H1 (cell line): Measurements from ENCODE around the gene FAM24A. TPM values are rescaled to one million over a fixed set of nuclear protein-coding genes. Genes with fewer than 3 reads are reported as not detected.

Experiments used
- CTCF ChIA-PET: fragments of 300-600 bp; sonication (Branson Sonifier 250); formaldehyde crosslinking; loops from one replicate; lab custom pipeline; 2021; ENCODE audit not compliant: partially characterized antibody; lab: Charles Lee
- POLR2A ChIA-PET: fragments of 300-600 bp; sonication (Branson Sonifier 250); formaldehyde crosslinking; loops from one replicate; lab custom pipeline; 2021; ENCODE audit warnings: inconsistent platforms; ENCODE audit not compliant: partially characterized antibody; lab: Charles Lee
- DNase-seq, 2 experiments: peaks; one replicate each; pipeline versions ENCODE4 v3.0.0 to v3.0.0-alpha.2; 2010 to 2022; ENCODE audit warnings: low spot score in 2 of 2, low read depth in 1 of 2, mixed read lengths in 1 of 2
- FAIRE-seq: peaks from 2 replicates; lab custom pipeline; 2011; peaks lifted over from hg19 to GRCh38; lab: Jason Lieb, UNC
- H2AFZ ChIP-seq: 2 replicates; pipeline ENCODE4 v1.8.1; 2012; ENCODE audit warnings: low read length, inconsistent platforms
- H2AK5ac ChIP-seq: 2 replicates; pipeline ENCODE4 v1.6.1; 2013; ENCODE audit warnings: low read depth, low read length
- H2BK120ac ChIP-seq: replicated peaks from 2 replicates; pipeline ENCODE3; 2013; ENCODE audit warnings: low read depth, low read length, inconsistent platforms
- H2BK12ac ChIP-seq: 2 replicates; pipeline ENCODE4 v1.6.1; 2013; ENCODE audit warnings: low read depth, low read length
- H2BK15ac ChIP-seq: 2 replicates; pipeline ENCODE4 v1.6.1; 2013; ENCODE audit warnings: low read length
- H2BK20ac ChIP-seq: 2 replicates; pipeline ENCODE4 v1.6.1; 2013; ENCODE audit warnings: low read length
- H2BK5ac ChIP-seq: 2 replicates; pipeline ENCODE4 v1.6.1; 2013; ENCODE audit warnings: low read depth, low read length
- H3K14ac ChIP-seq: 2 replicates; pipeline ENCODE4 v1.6.1; 2013; ENCODE audit warnings: inconsistent platforms; ENCODE audit not compliant: insufficient read length
- H3K18ac ChIP-seq: 2 replicates; pipeline ENCODE4 v1.6.1; 2013; ENCODE audit warnings: low read length; ENCODE audit errors: extremely low read depth
- H3K23ac ChIP-seq: 2 replicates; pipeline ENCODE4 v1.6.1; 2013; ENCODE audit warnings: inconsistent platforms; ENCODE audit not compliant: insufficient read length
- H3K23me2 ChIP-seq: 2 replicates; pipeline ENCODE4 v1.6.1; 2013; ENCODE audit warnings: low read depth, low read length
- H3K27ac ChIP-seq: 2 replicates; pipeline ENCODE4 v1.6.1; 2011; ENCODE audit warnings: low read depth, low read length, inconsistent platforms
- H3K27me3 ChIP-seq, 4 experiments: replicated peaks in 1 of 4; 1 replicate in 1 of 4; 2 replicates in 3 of 4; pipeline versions ENCODE4 v1.6.1 to v1.8.1; 2011 to 2013; ENCODE audit warnings: low read length in 3 of 4, mild to moderate bottlenecking in 3 of 4, inconsistent platforms in 2 of 4, mixed read lengths in 2 of 4, moderate library complexity in 1 of 4; ENCODE audit not compliant: control insufficient read depth in 3 of 4, insufficient read depth in 3 of 4; ENCODE audit errors: extremely low read depth in 1 of 4
- H3K36me3 ChIP-seq, 4 experiments: 2 replicates each; pipeline versions ENCODE4 v1.6.1 to v1.8.1; 2011 to 2013; ENCODE audit warnings: mild to moderate bottlenecking in 4 of 4, low read length in 3 of 4, moderate library complexity in 2 of 4, control low read depth in 1 of 4, inconsistent platforms in 1 of 4; ENCODE audit not compliant: insufficient read depth in 4 of 4, control insufficient read depth in 2 of 4
- H3K4ac ChIP-seq: replicated peaks from 2 replicates; pipeline ENCODE3; 2013; ENCODE audit warnings: low read length, low read depth, mixed read lengths, inconsistent platforms; ENCODE audit not compliant: insufficient read length
- H3K4me1 ChIP-seq, 4 experiments: replicated peaks in 1 of 4; 1 replicate in 1 of 4; 2 replicates in 3 of 4; pipeline versions ENCODE4 v1.6.1 to v1.8.1; 2011 to 2013; ENCODE audit warnings: low read length in 3 of 4, inconsistent platforms in 2 of 4, mixed read lengths in 1 of 4; ENCODE audit not compliant: insufficient read depth in 4 of 4, control insufficient read depth in 3 of 4
- H3K4me2 ChIP-seq, 2 experiments: 2 replicates each; pipeline versions ENCODE4 v1.6.1 to v1.8.1; 2011 to 2013; ENCODE audit warnings: low read depth in 2 of 2, low read length in 2 of 2, control low read depth in 1 of 2, inconsistent platforms in 1 of 2, mild to moderate bottlenecking in 1 of 2; ENCODE audit not compliant: insufficient read depth in 1 of 2
- H3K4me3 ChIP-seq, 4 experiments: fragments of 200-600, 300-600 bp in 1 of 4; sonication (generic), shearing (Covaris generic), sonication (Bioruptor Twin) in 1 of 4; 2 replicates each; pipeline versions ENCODE4 v1.5.1 to v1.8.1; 2011 to 2016; ENCODE audit warnings: low read length in 4 of 4, low read depth in 3 of 4, control low read depth in 2 of 4, inconsistent platforms in 2 of 4, mild to moderate bottlenecking in 2 of 4, mixed read lengths in 1 of 4, moderate library complexity in 1 of 4; ENCODE audit not compliant: insufficient read depth in 2 of 4; ENCODE audit errors: extremely low read depth in 1 of 4
- H3K56ac ChIP-seq: replicated peaks from 2 replicates; pipeline ENCODE3; 2013; ENCODE audit warnings: low read depth, mild to moderate bottlenecking, mixed read lengths, low read length, inconsistent platforms; ENCODE audit not compliant: insufficient read length
- H3K79me1 ChIP-seq: 2 replicates; pipeline ENCODE4 v1.6.1; 2013; ENCODE audit warnings: low read depth, low read length, control low read depth
- H3K79me2 ChIP-seq, 2 experiments: 2 replicates each; pipeline versions ENCODE4 v1.6.1 to v1.8.1; 2012 to 2013; ENCODE audit warnings: low read length in 2 of 2, mild to moderate bottlenecking in 2 of 2, inconsistent platforms in 1 of 2; ENCODE audit not compliant: insufficient read depth in 2 of 2, control insufficient read depth in 1 of 2
- H3K9ac ChIP-seq, 4 experiments: replicated peaks in 1 of 4; 1 replicate in 1 of 4; 2 replicates in 3 of 4; pipeline versions ENCODE4 v1.6.1 to v1.8.1; 2011 to 2013; ENCODE audit warnings: low read depth in 3 of 4, low read length in 3 of 4, control low read depth in 2 of 4, mild to moderate bottlenecking in 2 of 4, moderate library complexity in 2 of 4, inconsistent platforms in 1 of 4; ENCODE audit errors: extremely low read depth in 1 of 4
- H3K9me3 ChIP-seq, 2 experiments: 2 replicates each; pipeline versions ENCODE4 v1.6.1 to v1.8.1; 2012 to 2013; ENCODE audit warnings: mild to moderate bottlenecking in 2 of 2, moderate library complexity in 2 of 2, control low read depth in 1 of 2, inconsistent platforms in 1 of 2, low read depth in 1 of 2, low read length in 1 of 2, mixed read lengths in 1 of 2; ENCODE audit not compliant: insufficient read depth in 2 of 2
- H4K20me1 ChIP-seq, 2 experiments: replicated peaks in 1 of 2; 2 replicates each; pipeline versions ENCODE3 to v1.8.1; 2011 to 2013; ENCODE audit warnings: inconsistent platforms in 2 of 2, low read length in 2 of 2, mild to moderate bottlenecking in 1 of 2; ENCODE audit not compliant: insufficient read depth in 2 of 2, control insufficient read depth in 1 of 2
- H4K5ac ChIP-seq: 2 replicates; pipeline ENCODE4 v1.6.1; 2013; ENCODE audit warnings: low read length, low read depth, mixed read lengths, inconsistent platforms; ENCODE audit not compliant: insufficient read length
- H4K8ac ChIP-seq: 2 replicates; pipeline ENCODE4 v1.8.0; 2013; ENCODE audit warnings: mild to moderate bottlenecking, moderate library complexity, low read length, inconsistent platforms; ENCODE audit not compliant: insufficient read depth; ENCODE audit errors: extremely low read depth
- H4K91ac ChIP-seq: replicated peaks from 2 replicates; pipeline ENCODE3; 2013; ENCODE audit warnings: low read length, mixed read lengths, inconsistent platforms; ENCODE audit not compliant: insufficient read length
- KDM1A ChIP-seq: fragments of 200-600, 300-600 bp; sonication (generic); IDR thresholded peaks from 2 replicates; pipeline ENCODE4 v1.7.1; 2016; ENCODE audit warnings: mild to moderate bottlenecking, low read length, borderline replicate concordance
- RNF2 ChIP-seq: fragments of 200-900, 300-1000 bp; sonication (generic); IDR thresholded peaks from 2 replicates; pipeline ENCODE4 v1.7.1; 2016; ENCODE audit warnings: borderline replicate concordance, low read depth, mild to moderate bottlenecking, antibody characterized with exemption, low read length; ENCODE audit not compliant: poor library complexity, severe bottlenecking; ENCODE audit errors: missing control alignments
- SP2 ChIP-seq: IDR thresholded peaks from 2 replicates; pipeline ENCODE4 v1.6.1; 2012; ENCODE audit warnings: mild to moderate bottlenecking, low read length, inconsistent platforms
- WGBS, 2 experiments: shearing (Covaris generic) in 1 of 2; methylation state at CpG; one replicate each; pipeline versions ENCODE4 v1.1.6 to v1.1.7; 2013 to 2015; ENCODE audit warnings: low lambda C conversion rate in 2 of 2, mixed read lengths in 2 of 2, inconsistent platforms in 1 of 2, low coverage in 1 of 2, missing lambda C conversion rate in 1 of 2; ENCODE audit not compliant: insufficient replicate concordance in 2 of 2, insufficient coverage in 1 of 2, insufficient read length in 1 of 2; ENCODE audit errors: extremely low coverage in 1 of 2, missing lambda C conversion rate in 1 of 2; 5-methylcytosine and 5-hydroxymethylcytosine counted together
- polyA plus RNA-seq, 7 experiments: library from polyadenylated mRNA; depleted of rRNA in 3 of 7; stranded (reverse) in 5 of 7; unstranded in 2 of 7; fragments of >200 nt in 5 of 7; fragments of 200-250 nt in 2 of 7; gene quantifications; 1 replicate in 5 of 7; 2 replicates in 1 of 7; 4 replicates in 1 of 7; pipeline versions ENCODE4 v1.2.1 to v1.2.3, GENCODE V29; 2011 to 2013; ENCODE audit warnings: missing spikeins in 2 of 7, mixed read lengths in 2 of 7
- total RNA-seq: library from RNA; stranded (reverse); fragmentation: NEBNext Ultra II Directional; extraction: Animal tissue kit (Norgen Biotek cat#: 25700); gene quantifications from 2 replicates; pipeline ENCODE4 v1.2.1, GENCODE V29; 2021
- TF ChIP-seq, protein P1 (sequence below): IDR thresholded peaks from 2 replicates; pipeline ENCODE4 v1.6.1; 2012; ENCODE audit warnings: low read length, inconsistent platforms

Gene FAM24A
- total and polyA plus RNA-seq, 2 of the 8 experiments (the other 6 are each of a cell fraction or from before 2014, with no cell fraction given): not detected

DNA sequence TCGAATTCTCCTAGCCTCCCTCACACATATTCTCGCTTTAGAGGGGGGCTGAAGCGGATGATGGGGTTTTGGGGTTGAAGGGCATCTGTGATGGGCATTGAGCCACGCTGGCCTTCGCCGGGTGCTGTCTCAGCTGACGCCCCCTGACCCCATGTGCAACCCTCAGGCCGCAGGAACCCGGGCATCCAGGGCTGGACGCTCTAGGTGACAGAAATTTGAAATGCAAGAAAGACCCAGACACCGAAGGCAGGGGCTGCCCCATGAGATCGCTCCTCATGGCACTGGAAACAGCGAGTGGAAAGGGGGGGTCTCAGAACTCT lies 44.3 kb downstream of the FAM24A start:
- Histone ChIP-seq H3K36me3 (peaks cover 0 to 4% (median 3%) of the 10 kb centered on the region in 4 experiments; a peak in 4 of 8 replicates), H4K20me1 (no peaks in the 10 kb centered on the region), H3K4ac (no peak overlapping the region), H3K9ac (no peak overlapping the region), H3K23ac (no peak overlapping the region), H4K8ac (0 out of 2 replicates have a peak overlapping the region, but pooled peaks have one; percentile 97), H4K5ac (no peak overlapping the region), H2BK15ac (no peak overlapping the region), H3K56ac (no peak overlapping the region), H4K91ac (no peak overlapping the region), H2BK5ac (no peak overlapping the region), H3K4me3 (peak overlapping the region in 1 of 4 experiments; percentile 92; a peak in 1 of 8 replicates), H3K79me1 (no peaks in the 10 kb centered on the region), H2AFZ (peak overlapping the region; percentile 100), H3K4me2 (peak overlapping the region; percentile 40 to 66; a peak in 2 of 4 replicates), H3K14ac (no peak overlapping the region), H3K9me3 (peaks cover 7 to 8% of the 10 kb centered on the region in 2 experiments; a peak in 3 of 4 replicates), H3K79me2 (peaks cover 0 to 9% of the 10 kb centered on the region in 2 experiments; a peak in 1 of 4 replicates), H2BK12ac (peak overlapping the region; percentile 99), H2BK20ac (no peak overlapping the region), H3K4me1 (peaks cover 0 to 3% (median 0%) of the 10 kb centered on the region in 4 experiments; a peak in 1 of 7 replicates), H3K27ac (no peak overlapping the region), H3K18ac (peak overlapping the region; percentile 93; the same call in 1 of the 2 replicates), H2AK5ac (no peak overlapping the region), H2BK120ac (no peak overlapping the region), H3K23me2 (peaks cover 4% of the 10 kb centered on the region; the same call in 1 of the 2 replicates), H3K27me3 (peaks cover 7 to 15% (median 13%) of the 10 kb centered on the region in 4 experiments)
- no peak for DNase-seq
- 95% methylated on average over 13 of the region's 13 CpGs; no CpG with 5 or more reads in 1 of the 2 experiments for WGBS, 2 experiments
- ChIA-PET POLR2A (interaction anchor here (1.4 kb wide), 2 partner anchors 26 to 109 kb away, joined by 4 to 6 read pairs; partner anchors contain the start of gene CUZD1), CTCF (no interaction called here)
- TF ChIP-seq RNF2 (peak; percentile 63), KDM1A (0 out of 2 replicates have a peak, but pooled peaks have one; percentile 7), SP2 (no peak)
- TF ChIP-seq, protein P1, sequence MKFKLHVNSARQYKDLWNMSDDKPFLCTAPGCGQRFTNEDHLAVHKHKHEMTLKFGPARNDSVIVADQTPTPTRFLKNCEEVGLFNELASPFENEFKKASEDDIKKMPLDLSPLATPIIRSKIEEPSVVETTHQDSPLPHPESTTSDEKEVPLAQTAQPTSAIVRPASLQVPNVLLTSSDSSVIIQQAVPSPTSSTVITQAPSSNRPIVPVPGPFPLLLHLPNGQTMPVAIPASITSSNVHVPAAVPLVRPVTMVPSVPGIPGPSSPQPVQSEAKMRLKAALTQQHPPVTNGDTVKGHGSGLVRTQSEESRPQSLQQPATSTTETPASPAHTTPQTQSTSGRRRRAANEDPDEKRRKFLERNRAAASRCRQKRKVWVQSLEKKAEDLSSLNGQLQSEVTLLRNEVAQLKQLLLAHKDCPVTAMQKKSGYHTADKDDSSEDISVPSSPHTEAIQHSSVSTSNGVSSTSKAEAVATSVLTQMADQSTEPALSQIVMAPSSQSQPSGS: no peak
- no peak for FAIRE-seq
